ENCODE measurements around the gene GLI3.

The GLI3 gene

DNA sequence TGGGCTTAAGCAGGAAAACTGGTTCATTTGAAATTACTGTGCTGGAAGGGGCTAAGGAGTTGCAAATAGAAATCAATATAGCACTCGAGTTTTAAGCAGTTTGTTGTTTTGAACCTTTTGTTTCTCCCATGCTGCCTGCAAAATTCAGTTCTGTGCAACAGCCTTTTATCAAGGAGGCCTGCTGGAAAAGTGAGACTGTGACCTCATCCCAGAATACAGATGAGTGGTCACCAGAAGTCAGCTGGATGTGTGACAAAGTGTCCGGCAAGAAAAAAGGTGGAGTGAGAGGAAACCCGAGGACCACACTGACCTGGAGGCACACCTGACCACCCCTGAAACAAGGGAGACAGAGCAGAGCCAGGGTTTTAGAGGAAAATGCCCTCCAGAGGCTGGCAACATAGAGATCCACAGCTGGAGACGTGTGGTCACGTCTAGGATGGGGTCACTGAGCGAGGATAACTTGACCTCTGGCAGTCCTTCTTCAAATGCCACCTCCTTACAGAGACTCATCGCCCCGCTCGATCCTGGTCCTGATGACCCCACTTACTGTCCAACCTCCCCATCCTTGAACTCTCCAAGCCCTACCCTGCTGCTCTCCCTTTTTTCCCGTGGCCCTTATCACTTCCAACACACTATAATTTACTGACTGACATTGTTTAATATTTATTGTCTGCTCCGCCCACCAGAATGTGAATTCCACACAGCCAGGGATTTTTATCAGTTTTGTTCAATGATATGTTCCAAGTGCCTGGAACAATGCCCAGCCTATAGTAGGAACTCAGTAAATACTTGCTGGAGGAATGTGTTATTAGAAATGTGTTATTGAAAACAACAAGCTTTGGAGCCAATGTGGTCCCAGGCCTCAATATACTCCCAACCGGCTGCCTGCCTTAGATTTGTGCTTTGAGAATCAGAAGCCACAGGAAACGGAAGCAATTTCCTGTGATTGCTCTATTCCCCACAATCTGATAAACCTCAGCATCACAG is 243.8 kb downstream of the GLI3 start:
- DNase-seq, result no peak

DNA sequence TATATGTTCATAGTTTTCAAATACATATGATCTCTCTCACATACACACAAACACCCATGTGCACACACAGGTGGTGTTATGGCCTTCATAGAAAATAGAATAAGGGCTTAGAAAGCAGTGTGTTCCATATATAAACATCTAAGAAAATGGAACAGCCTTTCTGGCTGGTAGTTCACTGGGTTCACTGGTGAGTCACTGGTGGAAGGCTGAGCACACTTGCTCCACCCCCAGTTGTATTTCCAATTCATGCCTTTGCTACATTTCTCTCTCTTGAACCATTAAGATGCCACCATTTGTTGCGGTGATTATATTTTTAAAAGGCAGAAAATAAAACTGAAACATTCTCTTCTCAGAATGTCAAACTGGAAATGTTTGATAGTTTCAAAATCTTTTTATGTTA is 252.1 kb downstream of the GLI3 start:
- no peak for DNase-seq

DNA sequence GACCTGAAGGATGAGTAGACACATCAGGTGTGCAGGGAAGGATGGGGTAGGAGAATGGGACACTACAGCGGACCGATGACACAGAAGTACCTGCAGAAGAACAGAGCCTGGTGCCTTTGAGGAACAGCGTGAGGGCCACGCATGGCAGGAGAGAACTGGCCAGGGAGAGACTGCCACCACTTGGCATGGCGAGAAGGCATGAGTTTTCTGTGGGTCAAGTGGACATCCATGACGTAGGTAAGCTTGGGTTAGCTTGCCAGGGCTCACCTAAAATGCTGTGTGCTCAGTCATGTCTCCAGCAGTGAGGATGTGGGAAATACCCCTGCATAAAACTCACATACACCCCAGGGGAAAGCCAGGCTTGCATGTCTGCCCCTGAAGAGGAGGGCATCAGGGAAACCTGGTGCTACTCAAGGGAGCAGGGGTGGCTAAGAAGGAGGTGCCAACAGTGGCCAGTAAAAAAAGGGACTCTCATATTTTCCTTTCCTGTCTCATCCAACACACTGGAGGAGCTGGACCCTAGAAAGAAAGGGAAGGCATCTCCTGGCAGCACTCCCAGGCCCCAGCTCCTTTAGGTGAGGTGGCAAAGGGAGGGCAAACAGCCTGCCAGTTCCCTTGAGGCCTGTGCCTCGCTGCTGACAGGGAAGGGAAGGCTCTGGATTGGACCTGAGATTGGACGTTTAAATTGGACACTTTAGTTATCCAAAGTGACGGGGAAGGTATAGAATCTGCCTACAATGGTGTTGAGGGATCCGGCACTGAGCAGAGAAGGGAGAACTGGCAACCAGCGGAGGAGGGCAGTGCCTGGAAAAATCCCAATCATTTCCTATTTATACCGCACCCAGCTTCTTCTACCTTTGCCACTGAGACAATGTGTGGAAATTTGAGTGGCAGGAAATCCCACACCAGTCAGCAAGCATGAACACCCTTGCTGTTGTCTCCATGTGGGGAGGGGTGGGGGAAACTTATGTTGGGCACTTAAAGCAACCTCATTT is 255.7 kb downstream of the GLI3 start:
- no peak for DNase-seq

DNA sequence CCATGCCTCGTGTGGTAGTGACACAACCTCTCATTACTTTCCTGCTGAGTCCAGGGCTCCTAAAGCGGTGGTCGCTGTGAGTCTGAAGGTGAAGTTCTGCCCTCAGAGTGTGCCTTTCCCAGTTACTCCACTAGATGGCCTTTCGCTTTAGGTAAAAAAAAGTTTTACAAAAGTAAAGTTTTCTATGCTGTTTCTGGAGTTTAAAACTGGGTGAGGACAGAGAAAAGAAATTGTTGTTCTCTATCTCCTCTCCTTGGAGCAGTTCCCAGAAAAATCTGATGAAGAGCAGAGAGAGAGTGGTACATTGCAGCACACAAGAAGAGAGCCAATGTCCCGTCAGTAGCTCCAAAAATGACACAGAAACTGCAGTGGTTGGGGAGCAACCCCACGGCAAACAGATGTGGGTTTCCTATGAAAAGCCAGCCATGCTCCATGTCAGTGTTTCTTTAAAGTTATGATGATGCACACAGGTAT is 257.1 kb downstream of the GLI3 start:
- no peak for DNase-seq

DNA sequence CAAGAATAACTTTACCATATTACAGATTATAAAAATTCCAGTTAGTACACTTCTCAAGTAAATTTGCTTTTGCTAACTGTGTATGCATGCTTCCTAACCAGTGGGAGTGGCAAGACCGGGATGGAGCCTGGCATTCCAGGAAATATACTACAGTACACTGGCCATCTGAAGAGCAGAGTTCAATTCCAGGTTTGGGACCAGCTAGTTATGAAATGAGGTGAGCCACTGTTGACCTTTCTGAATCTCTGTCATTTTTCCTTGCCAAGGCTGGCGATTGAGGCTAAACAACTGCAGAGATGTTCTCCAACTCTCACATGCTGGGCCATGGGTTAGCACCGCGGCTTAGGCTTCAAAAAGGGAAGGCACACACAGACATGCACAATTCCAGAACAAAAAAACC is 258.2 kb downstream of the GLI3 start:
- no peak for DNase-seq

DNA sequence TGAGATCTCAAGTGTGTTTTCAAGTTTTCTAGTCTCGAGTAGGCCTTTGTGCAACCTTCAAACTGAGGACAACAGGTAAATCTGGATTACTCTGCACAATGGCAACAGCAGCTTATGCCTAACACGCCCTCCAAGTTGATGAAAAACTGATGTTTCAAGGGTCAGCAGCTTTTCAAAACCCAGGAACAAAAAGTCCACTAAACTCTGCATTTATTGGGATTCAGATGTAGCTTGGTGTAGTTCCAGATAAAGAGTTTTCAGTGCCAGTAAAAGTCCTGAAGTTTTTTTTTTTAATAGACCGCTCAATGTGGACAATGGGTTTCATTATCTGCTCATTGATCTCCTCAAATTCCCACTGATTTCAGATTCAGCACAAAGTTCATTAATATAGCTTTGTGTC is 259.3 kb downstream of the GLI3 start:
- DNase-seq, result no peak

DNA sequence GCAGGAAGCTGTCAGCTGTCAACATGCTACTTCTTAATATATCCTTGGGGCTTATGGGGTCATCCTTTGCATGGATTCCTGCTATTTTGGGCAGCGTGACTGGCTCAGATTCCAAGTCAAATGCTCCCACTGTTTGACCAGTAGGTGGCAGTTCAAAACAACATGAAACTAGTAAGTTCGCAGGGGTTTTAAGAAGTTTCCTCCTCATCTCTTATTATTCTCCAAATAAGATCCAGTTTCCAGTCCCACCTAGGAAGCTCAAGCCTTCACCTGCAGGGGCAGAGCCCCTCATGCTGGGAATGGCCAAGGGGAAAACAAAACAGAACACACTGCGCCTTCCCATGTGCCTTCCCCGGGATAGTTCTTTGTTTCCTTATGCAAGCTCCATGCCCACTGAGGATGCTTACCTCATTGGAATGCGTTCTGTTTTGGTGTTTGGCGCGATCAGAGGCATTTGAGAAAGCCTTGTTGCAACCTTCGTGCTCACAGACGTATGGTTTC is 259.8 kb downstream of the GLI3 start:
- no peak for DNase-seq

DNA sequence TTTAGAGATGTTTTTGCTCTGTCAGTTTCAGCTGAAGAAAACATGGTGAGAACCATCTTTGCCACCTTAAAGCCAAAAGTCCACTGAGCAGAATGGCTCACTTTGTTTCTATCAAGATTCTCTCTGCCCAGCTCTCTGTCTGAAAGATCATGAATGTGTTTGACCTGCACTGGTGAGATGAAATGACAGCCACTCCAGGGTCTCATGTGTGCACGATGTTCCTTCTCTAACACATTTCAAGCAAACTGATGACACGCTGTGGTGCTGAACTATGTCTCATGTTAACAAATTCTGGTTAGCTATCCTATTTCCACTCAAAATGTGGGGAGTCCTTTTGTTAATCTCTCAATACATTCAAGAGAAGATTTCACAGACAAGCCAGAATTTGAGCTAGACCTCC is 260.6 kb downstream of the GLI3 start:
- no peak for DNase-seq

DNA sequence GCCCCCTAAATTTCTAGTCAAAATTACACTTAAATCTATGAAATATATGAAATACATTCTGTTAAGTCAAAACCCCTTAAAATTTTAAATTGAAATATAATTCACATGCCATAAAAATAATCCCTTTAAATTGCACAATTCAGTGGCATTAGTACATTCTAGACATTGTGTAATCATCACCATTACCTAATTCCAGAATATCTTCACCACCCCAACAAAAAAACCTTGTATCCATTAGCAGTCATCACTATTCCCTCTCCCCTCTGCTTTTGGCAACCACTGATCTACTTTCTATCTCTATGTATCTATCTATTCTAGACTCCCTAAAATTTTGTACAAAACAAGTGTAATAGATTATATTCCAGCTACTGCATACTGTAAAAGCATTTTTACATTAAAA is 261.2 kb downstream of the GLI3 start:
- no peak for DNase-seq

DNA sequence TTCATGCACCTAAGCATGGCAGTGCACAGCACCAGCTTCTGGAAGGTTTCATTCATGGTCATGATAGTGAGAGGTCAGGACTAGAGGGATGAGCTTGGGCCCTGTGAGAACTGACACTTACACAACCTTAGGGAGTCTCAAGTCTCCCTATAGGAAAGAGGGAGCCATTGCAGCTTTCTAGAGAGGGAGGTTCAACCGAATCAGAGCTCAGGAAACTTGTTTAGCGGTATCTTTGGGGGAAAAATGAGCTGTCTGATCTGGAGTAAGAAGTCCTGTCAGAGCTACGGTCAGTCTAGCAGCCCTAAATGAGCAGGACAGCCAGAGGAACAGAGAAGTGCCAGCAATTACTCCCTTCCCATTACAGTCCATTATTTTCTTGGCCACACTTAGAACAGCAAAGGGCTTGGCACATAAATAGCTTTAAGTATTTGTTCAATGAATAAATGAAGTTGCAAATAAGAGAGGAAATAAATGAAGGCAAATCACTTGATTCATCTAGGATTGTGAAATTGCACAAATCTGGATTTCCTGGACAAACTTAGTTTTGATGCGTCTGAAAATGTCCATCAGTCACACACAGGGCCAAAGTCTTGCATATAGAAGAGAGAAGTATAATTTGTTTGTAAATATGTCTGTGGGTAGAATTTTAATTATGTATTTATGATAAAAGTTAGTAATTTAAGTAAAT is 262.0 kb downstream of the GLI3 start:
- DNase-seq, result no peak

DNA sequence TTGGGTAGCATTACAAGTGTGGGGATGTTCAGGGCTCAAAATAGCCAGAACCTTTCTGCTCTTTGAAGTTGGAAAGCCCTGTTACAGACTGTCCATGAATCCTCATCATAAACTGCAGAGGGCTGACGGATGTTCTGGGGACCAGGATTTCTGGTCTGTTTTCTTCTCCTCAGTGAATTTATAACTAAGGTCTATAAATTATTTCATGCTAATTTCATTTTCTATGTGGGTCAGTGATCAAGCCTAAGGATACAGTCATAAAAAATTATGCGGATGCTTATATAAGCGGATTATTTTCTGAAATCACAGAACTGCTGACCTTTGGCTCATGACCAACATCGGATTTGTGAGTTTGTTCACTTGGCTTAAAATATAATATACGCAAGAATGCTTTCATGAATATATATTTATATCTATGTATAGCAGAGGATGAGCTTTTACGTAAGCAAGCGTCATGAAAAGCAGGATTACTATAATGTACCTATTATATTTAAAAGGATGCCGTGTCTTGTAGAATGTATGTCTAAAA is 263.7 kb downstream of the GLI3 start:
- DNase-seq, result no peak

DNA sequence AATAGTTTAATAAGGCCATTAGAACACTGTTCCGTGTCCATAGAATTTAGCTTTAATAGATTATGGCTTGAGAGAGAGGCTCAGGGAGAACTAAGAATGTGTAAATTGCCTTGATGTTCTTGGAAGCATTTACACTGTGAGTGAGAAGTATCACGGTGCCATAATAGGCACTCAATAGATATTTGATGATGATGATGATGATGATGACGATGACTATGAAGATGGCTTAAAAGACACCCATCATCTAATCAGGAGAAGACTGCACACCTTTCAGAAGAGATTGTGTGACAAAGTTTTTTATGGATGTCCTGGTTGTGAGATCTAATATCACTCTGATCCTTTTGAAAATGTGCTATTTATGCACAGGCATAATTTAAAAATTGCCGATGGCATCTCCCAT is 264.2 kb downstream of the GLI3 start:
- DNase-seq, result no peak

DNA sequence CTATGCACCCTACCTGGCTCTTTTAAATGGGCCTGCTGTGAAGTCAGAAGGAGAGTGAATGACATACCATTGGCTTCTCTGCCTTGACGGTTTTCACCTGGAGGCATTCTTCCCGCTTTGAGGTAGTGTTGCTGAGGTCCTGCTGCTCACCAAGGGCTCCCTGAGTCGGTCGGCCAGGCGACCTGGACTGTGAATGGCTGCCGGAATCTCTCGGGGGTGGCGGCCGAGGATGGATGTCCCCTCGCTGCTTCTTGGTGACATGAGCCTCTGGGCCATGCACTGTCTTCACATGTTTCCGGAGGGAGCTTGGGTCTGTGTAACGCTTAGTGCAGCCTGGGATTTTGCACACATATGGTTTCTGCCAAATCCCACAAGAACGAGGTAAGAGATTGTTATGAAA is 264.7 kb downstream of the GLI3 start:
- no peak for DNase-seq

DNA sequence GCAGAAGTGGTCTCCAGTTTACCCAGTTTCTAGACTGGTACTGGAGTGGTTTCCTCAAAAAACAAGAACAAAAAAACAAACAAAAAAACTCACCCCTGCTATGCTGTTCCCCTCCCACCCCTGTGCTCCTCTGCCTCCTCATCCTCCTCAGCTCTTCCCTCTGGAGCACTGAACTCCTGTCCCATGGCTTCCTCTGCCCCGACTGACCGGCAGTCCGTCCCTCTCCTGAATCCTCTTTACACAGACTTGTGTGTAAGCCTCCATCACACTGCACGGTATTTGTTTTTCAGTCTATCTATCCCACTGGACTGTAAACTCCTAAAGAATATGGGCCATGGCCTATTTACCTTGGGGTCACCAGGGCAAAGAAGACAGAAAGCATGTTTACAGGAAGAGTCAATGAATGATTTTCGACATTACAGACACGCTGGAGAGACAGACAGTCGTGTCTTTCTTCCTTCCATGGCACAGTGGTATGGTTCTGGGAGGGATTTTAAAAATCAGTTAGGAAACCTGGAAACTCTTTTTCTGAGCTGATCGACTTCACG is 265.3 kb downstream of the GLI3 start:
- no peak for DNase-seq

DNA sequence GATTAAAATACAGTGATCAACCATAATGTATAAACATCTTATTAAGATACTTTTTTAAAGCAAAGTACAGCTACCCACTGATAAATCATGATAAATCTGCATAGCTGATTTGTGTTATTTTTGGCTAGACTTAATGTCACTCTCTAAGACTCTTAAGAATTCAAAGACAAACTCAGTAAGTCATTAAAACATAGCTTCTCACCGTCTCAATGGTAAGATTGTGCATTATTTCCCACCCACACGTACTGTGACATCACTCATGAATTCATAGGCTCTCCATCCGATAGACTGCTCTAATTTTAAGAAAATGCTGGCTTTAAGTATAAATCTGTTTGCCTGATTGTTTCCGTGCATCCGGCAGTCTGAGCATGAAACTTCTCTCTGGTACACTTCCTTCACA is 266.1 kb downstream of the GLI3 start:
- DNase-seq, result no peak

DNA sequence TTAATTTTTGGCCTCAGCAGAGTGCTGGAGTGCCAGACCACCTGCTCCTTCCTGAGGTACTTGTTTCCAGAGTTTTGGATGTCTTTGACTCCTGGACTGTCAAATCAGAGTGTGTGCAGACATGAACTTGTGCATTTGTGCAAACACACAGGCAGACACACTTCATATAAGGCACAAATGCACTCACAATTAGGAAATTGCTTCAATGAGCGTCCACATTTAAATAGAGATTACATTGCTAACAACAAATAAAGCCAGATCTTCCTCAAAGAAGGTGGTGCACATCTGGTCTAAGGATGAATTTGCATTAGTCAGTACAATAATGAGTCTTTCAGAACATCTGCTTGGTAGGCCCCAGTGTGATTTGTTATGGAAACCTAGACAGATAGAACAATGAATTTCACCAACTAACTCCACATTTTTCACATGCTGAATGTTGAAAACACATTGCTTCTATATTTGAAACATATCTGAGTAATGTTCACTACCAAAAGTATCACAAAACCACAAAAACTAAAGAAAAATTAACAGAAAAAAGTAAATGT is 267.4 kb downstream of the GLI3 start:
- no peak for DNase-seq

DNA sequence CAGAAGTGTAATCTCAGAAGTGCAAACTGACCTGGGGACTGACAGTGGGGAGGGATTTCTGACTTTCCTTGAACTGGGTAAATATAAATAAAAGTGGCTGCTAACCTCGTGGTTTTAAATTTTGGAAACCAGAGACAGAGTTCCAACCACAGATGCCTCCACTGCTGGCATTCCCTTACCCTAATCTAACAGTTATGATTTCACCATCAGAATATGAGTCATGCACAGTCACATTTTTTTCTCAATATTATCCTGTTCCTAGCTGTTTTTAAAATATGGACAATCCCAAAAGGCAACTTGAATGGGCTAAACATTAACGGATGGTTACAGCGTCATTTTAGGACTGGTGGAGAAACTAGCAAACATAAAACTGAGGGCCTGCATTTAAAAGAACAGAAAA is 269.9 kb downstream of the GLI3 start:
- DNase-seq, result no peak

DNA sequence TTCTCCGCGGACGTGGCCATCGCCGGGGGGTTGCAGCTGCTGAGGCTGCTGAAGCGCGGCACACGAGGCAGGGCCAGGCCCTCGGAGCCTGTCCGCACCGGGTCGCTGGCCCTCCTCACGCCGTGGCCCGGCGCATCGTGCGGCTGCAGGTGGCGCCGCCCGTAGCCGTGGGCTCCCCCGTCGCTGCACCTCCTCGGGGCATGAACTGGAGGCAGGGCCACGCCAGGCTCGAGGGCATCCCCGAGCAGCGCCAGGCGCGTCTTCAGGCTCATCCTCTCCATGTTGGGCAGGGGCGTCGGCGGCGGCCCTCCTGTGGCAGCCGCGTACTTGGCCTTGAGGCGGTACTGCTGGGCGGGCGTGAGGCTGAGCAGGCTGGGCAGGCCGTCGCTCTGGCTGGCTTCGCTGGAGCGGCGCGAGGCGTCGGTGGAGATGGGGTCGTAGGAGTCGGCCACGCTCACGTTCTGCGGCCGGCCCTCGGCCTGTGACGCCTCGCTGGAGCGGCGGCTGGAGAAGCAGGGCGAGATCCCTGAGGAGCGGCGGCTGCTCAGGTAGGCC is 271.0 kb downstream of the GLI3 start:
- DNase-seq, result no peak

DNA sequence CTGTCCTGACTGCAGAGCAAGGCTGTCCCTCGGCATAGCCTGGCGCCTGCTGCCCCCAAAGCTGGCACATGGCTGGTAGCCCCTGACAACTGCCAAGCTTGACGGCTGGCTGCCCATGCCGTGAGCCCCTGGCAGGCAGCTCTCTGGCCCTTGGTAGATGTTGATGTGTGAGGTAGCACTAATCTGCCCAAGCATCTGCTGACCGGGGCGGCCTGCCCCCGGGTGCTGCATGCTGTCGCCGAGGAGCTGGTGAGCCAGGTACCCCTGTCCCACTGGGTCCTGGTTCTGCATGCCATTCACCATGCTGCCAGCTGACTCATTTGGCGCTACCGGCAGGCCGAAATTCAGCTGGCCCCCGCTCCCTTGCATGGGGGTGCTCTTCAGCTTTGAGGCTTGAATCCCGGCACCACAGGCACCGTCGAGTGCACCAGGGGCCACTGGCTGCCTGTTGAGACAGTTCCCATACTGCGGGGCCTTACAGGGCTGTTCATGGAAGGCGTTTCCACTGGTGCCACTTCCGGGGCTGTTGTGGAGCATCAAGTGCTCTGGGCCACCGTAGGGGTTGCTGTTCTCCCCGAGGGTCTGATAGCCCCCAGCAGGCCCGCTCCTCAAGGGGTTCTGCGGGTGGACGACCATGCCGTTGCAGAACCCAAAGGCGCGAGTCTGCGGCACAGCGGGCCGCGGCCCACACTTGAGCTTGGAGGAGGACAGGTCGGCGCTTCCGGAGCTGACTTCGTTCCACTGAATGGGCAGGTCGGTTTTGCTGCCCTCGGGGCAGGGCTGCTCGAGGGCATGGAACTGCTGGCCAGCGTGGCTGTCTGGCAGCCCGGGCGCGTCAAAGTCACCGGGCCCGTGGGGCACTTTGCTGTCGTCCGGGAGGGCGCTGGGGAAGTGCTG is 271.9 kb downstream of the GLI3 start:
- DNase-seq, result no peak

DNA sequence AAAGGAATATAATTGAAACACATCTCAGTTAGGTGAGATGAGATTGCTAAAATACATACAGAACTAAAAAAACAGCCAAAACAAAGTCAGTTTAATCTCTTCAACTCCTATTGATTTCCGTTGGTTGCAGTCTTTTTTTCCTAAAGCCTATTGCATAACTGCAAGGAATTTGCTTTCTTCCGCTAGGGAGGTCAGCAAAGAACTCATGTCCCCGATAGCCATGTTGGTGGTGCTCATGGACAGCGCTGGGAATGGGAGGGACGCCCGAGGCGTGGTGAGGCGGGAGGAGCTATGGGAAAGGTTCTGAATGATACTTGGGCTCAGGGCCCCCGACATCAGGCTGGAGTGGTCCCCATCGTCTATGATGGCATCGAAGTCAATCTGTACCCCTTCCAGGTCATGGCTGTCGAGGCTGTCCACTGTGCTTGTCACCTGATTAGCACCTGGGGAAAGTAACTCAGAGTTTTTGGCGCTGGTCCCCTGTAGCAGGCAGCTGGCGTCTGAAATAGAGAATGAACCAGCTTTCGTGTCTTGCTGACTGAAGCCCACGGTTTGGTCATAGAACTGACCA is 272.7 kb downstream of the GLI3 start:
- DNase-seq, result no peak

Measured in activated CD8-positive, alpha-beta memory T cell treated with anti-CD3 and anti-CD28 coated beads, Interleukin-2, amount 50 U/mL, for 48 hours (primary cell).